Adrenal gland (tissue), 5 donors: ENCODE measurements around the gene CEP70.

Experiments used
- CTCF ChIP-seq, 6 experiments: fragments of 450-650 bp in 4 of 6; fragments of 200-600 bp in 2 of 6; sonication (generic) in 1 of 6; IDR thresholded peaks; 1 replicate in 5 of 6; 2 replicates in 1 of 6; pipeline versions ENCODE4 v1.5.1 to v1.8.0; 2016 to 2021; ENCODE audit warnings: antibody characterized with exemption in 6 of 6, mild to moderate bottlenecking in 2 of 6, moderate library complexity in 1 of 6
- POLR2A ChIP-seq, 2 donors: fragments of 450-650 bp; IDR thresholded peaks; one replicate each; pipeline ENCODE4 v1.6.1; 2017; ENCODE audit warnings: antibody characterized with exemption in 2 of 2, mild to moderate bottlenecking in 2 of 2, moderate library complexity in 1 of 2
- donor health status: DM: no; HTN: no; CAD: no.

- TF ChIP-seq CTCF (IDR thresholded peaks at IDR 0.05), result no peak
- no peak for TF ChIP-seq POLR2A (IDR thresholded peaks at IDR 0.05)
Measured at GRCh38 chr3:138587374-138587773, 6.7 kb downstream of the CEP70 start.
